Stimulated activated CD8-positive, alpha-beta memory T cell treated with anti-CD3 and anti-CD28 coated beads, Interleukin-4, amount 100 ng/mL, for 24 hours (primary cell): Measurements from ENCODE around the gene RD3L.
"Not testable (repeated sequence)": the region's sequence is repeated elsewhere in the genome, so short reads cannot be mapped to it uniquely, and the experiment has no call there.

Source experiments
- DNase-seq: peaks from one replicate; pipeline ENCODE4 v3.0.0-alpha.2; 2020; ENCODE audit warnings: low read depth

Gene RD3L

GRCh38 chr14:103941973-103942736 is at the start of gene RD3L:
Gene RD3L, minus strand, starts transcription at chr14:103942529. Its CDS starts 834 bp downstream, at chr14:103941695.
- DNase-seq: no peak

DNA sequence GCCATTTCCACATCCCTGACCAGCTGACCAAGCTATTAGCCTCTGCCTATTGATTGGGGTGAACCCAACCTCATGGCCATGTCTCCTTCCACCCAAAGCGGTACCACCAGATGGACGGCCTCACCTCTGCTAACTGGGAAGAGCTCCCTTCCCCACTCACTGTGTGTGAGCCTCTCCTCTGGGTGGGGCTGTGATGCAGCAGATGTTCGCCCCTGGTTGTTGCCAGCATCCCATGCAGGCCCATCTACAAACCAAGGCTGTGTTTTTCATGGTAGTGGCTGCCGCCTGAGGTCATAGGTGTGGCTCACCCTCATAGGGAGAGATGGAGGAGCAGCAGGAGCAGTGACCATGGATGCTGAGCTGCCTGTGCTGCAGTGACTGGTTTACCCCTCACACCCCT is 47.6 kb upstream of the RD3L start:
- DNase-seq: no peak

DNA sequence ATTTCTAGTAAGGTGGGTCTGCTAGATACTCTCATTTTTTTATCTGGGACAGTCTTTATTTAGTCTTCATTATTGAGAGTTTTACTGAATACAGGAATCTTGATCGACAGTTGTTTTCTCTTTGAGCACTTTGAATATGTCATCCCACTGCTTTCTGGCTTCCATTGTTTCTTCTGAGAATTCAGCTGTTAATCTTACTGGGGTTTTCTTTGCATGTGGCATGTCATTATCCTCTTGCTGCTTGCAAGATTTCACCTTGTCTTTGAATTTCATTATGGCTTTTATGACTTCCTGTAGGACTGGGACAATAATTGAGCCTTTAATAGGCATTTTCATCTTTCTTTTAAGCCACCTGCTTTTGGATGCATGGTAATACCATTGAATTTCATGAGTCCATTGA is 46.7 kb upstream of the RD3L start:
- DNase-seq: no peak

- DNase-seq: no peak
Observed at GRCh38 chr14:103984196-103984595, 41.9 kb upstream of the RD3L start.

DNA sequence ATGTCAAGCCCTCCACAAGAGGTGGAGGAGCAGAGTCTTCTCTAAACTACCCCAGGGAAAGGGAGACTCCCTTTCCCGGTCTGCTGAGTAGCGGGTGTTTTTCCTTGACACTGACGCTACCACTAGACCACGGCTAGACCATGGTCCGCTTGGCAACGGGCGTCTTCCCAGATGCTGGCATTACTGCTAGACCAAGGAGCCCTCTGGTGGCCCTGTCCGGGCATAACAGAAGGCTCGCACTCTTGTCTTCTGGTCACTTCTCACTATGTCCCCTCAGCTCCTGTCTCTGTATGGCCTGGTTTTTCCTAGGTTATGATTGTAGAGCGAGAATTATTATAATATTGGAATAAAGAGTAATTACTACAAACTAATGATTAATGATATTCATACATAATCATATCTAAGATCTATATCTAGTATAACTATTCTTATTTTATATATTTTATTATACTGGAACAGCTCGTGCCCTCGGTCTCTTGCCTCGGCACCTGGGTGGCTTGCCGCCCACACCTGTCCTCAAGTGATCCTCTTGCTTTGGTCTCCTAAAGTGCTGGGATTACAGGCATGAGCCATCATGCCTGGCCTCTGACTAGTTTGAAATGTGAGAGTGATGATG is 38.4 kb upstream of the RD3L start:
- not testable (repeated sequence) for DNase-seq

DNA sequence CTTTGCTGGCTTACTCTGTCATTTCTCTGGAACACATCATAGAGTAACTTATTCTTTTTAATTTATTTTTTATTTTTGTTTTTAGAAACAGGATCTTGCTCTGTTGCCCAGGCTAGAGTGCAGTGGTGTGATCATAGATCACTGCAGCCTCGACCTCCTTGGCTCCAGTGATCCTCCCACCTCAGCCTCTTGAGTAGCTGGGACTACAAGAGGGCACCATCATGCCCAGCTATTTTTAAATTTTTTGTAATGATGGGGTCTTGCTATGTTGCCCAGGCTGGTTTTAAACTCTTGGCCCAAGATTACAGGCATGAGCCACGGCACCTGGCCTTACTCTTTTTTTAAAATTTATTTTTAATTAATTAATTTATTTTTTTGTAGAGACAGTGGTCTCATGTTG is 32.2 kb upstream of the RD3L start:
- DNase-seq: no peak

- DNase-seq: no peak
Observed at GRCh38 chr14:103973354-103973753, 31.0 kb upstream of the RD3L start.

DNA sequence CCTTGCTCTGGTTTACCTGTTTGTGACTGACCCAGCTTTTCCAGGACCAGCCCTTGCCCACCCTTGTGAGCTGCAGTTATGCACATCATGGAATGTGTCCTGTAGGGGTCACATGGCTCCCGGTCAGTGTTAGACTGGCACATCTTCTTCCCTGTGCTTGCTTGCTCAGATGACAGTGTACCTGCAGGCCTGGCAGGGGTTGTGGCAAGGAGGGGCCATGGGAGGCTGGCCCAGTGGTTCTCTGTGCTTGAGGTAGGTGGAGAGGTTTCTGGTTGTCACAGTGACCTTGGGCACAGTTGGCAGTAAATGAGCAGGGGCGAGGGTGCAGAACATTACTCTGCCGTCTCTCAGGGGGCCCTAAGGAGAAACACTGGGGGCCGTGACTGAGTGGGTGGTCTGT is 27.6 kb upstream of the RD3L start:
- DNase-seq: no peak

GRCh38 chr14:103966631-103967030 is 24.3 kb upstream of the RD3L start:
- DNase-seq: no peak

DNA sequence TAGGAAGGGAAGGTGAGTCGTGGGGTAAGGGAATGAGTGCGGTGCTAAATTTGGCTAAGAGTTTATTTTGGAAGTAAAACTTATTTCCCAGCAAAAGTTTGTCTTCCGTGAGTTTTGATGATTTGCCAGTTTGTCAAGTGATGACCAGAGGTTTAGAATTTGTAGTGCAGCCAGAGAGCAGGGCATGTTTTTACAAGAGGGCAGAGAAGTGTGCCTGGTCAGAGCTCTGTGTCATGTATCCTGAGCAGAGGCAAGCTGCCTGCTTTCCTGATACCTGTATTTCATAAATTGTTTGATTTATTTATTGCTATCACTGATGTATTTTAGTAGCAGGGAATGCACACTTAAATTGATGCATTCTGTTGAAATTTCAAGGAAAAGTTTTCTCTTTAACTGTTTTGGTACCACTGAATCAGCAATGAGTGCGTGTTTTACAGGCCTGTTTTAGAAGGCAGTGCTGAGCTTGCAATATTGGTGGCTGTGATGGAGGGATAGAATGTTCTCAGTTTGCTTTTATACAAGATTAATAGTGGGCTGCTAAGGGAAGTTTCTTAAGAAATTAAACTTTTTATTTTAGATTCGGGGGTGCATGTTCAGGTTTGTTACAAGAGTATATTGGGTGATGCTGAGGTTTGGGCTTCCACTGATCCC is 19.7 kb upstream of the RD3L start:
- no peak for DNase-seq

- no peak for DNase-seq
Observed at GRCh38 chr14:103960457-103961055, 18.2 kb upstream of the RD3L start.

DNA sequence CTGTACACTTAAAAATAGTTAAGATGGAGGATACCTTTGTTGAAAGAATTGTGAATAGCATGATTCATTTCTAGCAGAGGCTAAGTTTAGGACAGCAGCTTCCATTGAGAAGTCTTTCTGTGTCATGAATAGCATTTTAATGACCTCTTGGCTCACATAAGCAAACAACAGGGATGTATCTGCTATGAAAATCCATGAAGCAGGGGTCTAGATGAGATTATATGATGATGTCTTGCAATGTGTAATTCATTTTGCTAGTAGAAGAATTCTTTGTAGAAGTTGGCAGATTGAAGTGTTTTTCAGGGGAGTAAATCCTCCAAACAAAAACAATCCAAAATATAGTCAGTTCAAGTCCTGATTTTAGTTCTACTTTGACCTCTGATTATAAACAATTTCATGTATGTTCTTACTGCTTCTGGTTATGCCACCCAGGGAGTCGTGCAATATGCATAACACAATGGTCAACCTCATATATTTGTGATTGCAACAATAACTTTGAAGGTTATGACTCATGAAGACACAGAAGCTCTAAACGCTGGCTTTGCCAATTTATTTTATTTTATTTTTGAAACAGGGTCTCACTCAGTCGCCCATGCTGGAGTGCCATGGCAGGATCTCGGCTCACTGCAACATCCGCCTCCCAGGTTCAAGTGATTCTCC is 6.9 kb upstream of the RD3L start:
- no peak for DNase-seq

- no peak for DNase-seq
Observed at GRCh38 chr14:103948442-103948841, 6.1 kb upstream of the RD3L start.

GRCh38 chr14:103946975-103947374 is 4.6 kb upstream of the RD3L start:
- DNase-seq: no peak

GRCh38 chr14:103943673-103944072 is 1.3 kb upstream of the RD3L start:
- DNase-seq: no peak

GRCh38 chr14:103941462-103941861 is 867 bp downstream of the RD3L start:
- no peak for DNase-seq

- no peak for DNase-seq
Observed at GRCh38 chr14:103935102-103935501, 7.2 kb downstream of the RD3L start.

DNA sequence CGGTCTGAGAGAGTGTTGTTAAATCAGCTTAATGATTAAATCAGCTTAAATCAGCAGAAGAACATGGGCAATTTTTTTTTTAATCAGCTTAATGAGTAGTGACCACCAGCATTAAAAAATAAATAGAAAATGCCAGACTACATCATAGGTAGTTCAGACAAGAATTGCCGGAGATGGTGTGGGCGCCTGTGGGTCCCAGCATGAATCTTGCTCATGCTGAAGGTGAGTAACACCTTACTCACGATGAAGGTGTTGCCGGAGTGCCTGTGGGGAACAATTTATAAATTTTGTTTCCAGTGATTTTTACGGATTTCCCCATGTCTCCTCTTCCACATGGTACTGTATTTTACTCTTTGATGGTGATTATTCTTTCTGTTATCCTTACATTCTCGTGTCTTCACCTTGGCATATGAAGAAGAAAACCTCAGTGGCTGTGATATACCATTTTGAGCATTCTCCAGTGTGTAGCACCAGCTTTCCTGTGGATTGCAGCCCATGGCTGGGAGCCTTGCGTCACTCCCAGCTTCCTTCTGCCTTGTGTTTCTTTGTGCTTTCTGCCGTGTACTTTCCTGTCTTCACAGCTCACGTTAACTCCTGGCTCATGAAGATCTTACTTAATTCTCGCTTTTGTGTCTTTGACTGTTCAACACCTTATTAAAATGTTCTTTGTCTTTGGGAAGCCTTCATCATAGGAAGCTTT is 9.4 kb downstream of the RD3L start:
- no peak for DNase-seq

GRCh38 chr14:103931422-103931821 is 10.9 kb downstream of the RD3L start:
- no peak for DNase-seq

DNA sequence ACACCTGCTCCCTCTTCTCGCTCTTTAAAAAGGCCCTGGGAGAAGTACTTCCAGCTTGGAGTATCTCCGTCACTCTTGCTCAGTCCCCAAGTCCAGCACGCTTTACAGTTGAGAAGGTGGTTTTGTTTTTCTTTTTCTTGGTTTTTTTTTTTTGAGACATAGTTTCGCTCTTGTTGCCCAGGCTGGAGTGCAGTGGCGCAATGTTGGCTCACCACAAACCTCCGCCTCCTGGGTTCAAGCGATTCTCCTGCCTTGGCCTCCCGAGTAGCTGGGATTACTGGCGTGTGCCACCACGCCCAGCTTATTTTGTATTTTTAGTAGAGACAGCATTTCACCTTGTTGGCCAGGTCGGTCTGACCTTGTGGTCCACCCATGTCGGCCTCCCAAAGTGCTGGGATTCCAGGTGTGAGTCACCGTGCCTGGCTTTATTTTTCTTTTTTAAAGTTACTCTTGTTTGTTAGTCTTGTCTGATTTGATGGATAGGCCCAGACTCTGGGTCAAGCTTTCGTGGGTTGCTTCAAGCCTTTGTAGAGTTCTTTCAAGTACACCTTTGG is 12.2 kb downstream of the RD3L start:
- DNase-seq: no peak
